Neural crest cell (in vitro differentiated cells): ENCODE results near the gene HCFC1R1. TPM values are rescaled to one million over a fixed set of nuclear protein-coding genes. Genes with fewer than 3 reads are reported as not detected.

ENCODE experiments used
- DNase-seq: peaks from one replicate; pipeline ENCODE4 v3.0.0; 2021; ENCODE audit warnings: low read depth, mixed read lengths, low spot score
- H3K27ac Mint-ChIP-seq: one replicate; pipeline ENCODE4 v1.8.0; 2021; ENCODE audit warnings: mild to moderate bottlenecking, mixed read lengths; ENCODE audit not compliant: unreplicated experiment
- H3K27me3 Mint-ChIP-seq: 2 replicates; pipeline ENCODE4 v1.8.0; 2021; ENCODE audit warnings: low read depth, mild to moderate bottlenecking, mixed read lengths
- H3K36me3 Mint-ChIP-seq: 2 replicates; pipeline ENCODE4 v1.8.0; 2021; ENCODE audit warnings: low read depth, mild to moderate bottlenecking, mixed read lengths
- H3K4me1 Mint-ChIP-seq: 2 replicates; pipeline ENCODE4 v1.8.0; 2021; ENCODE audit warnings: mixed read lengths
- H3K4me3 Mint-ChIP-seq: one replicate; pipeline ENCODE4 v1.8.0; 2021; ENCODE audit warnings: mild to moderate bottlenecking, mixed read lengths
- H3K9me3 Mint-ChIP-seq: 2 replicates; pipeline ENCODE4 v1.8.0; 2021; ENCODE audit warnings: mixed read lengths
- total RNA-seq: library from RNA; stranded (reverse); gene quantifications from 2 replicates; pipeline ENCODE4 v1.2.1, GENCODE V29; 2021
- TF ChIP-seq, protein P1 (sequence below): fragments of 200-600 bp; sonication (generic); conservative IDR thresholded peaks from 2 replicates; pipeline ENCODE4 v1.5.0; 2021; ENCODE audit warnings: antibody characterized with exemption, mild to moderate bottlenecking

The HCFC1R1 gene
- total RNA-seq, 1 donor from 2014 or later, result 23.7 TPM

DNA sequence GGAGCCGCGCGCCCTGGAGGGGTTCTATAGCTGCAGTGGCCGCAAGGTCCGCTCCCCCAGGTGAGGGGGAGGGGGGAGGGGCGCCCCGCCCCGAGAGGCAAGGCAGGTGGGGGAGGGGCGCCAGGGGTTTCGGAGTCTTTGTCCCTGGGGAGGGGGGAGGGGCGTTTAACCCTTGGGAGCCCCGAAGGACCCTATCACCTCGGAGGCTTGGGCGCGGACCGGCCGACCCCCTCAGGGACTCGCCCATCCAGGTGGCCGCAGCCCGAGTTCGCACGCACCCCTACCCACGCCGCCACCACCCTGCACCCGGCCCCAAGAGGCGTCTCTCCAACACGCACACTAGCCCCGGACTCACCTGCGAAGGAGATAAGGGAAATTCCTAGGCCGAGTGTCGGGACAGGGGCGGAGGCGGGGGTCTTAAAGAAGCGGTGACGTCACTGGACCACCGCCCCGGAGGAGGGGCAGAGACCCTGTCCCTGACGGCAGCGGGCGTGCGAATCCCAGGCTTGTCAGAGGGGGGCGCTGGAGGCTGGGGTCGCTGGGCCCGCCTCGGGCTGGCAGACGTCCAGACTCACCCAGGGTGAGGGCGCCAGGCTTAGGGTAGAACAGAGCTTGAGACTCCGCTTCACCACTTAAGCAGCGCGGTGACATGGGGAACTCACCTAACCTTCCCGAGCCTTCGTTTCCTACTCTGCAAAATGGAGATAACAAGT is 5.8 kb downstream of the HCFC1R1 start, which contains the start of gene CLDN6:
Gene CLDN6 (minus strand): TSS at position 390 of the 713 bp plus-strand sequence. CDS start 2,162 bp downstream, outside the sequence.
- Mint-ChIP-seq H3K4me3 (peak within 1 kb of the TSS; percentile 47), H3K36me3 (no peaks in the 10 kb centered on the region), H3K27ac (no peak within 1 kb of the TSS), H3K9me3 (no peaks in the 10 kb centered on the region), H3K4me1 (peaks cover 30% of the 10 kb centered on the region), H3K27me3 (peaks cover 75% of the 10 kb centered on the region)
- TF ChIP-seq, protein P1, sequence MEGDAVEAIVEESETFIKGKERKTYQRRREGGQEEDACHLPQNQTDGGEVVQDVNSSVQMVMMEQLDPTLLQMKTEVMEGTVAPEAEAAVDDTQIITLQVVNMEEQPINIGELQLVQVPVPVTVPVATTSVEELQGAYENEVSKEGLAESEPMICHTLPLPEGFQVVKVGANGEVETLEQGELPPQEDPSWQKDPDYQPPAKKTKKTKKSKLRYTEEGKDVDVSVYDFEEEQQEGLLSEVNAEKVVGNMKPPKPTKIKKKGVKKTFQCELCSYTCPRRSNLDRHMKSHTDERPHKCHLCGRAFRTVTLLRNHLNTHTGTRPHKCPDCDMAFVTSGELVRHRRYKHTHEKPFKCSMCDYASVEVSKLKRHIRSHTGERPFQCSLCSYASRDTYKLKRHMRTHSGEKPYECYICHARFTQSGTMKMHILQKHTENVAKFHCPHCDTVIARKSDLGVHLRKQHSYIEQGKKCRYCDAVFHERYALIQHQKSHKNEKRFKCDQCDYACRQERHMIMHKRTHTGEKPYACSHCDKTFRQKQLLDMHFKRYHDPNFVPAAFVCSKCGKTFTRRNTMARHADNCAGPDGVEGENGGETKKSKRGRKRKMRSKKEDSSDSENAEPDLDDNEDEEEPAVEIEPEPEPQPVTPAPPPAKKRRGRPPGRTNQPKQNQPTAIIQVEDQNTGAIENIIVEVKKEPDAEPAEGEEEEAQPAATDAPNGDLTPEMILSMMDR, result peak; percentile 69
- peak; percentile 66 for DNase-seq

DNA sequence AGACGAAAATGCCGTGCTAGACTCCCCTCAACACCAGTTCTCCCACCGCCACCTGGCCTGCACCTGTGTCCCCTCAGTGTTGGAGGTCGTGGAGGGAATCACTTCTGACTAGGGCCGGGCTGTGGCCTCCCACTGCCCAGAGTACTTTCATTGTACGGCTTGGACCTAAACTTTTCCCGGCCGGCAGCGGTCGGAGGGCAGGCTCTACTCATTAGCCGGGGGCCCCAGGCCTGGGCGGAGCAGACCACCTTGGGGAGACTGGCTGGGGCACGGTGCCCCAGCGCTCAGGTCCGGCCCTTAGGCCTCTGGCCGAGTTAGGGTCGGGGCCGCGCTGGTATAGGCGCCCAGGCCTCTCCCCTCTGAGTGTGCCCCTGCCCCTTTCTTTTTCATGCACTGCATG is 6.4 kb downstream of the HCFC1R1 start:
- no peaks in the 10 kb centered on the region for H3K36me3 Mint-ChIP-seq
- TF ChIP-seq, protein P1, result no peak
- no peak overlapping the region for H3K4me3 Mint-ChIP-seq
- H3K27ac Mint-ChIP-seq, result no peak overlapping the region
- peaks cover 81% of the 10 kb centered on the region for H3K27me3 Mint-ChIP-seq
- peaks cover 24% of the 10 kb centered on the region for H3K4me1 Mint-ChIP-seq
- DNase-seq, result no peak
- no peaks in the 10 kb centered on the region for H3K9me3 Mint-ChIP-seq

DNA sequence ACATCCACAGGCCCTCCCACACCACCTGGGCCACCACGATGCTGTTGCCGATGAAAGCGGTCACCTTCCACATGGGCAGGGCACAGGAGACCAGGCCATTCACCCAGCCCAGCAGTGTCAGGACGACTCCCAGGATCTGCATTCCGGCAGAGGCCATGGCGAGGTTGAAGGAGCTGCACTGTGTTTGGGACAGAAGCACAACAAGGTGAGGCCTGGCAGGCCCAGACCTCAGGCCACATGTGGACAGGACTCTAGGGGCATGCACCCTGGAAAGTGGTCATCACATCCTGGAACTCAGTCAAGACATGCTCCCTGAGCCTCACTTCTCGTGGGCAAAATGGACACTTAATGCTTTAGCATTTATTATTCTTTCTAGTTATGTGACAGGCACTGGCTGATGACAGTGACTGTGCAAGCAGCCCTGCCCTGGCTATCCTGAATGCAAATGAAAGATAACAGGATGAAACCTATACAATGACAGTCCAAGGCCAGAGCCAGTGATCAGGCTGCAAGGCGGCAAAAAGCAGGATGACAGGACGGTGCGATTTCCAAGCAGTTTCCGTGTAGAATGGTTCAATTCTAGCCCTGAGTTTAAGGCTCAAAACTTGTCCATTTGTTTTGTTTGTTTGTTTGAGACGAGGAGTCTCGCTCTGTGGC is 7.7 kb downstream of the HCFC1R1 start:
- H3K36me3 Mint-ChIP-seq, result no peaks in the 10 kb centered on the region
- H3K27me3 Mint-ChIP-seq, result peaks cover 89% of the 10 kb centered on the region
- H3K4me3 Mint-ChIP-seq, result peak overlapping the region; percentile 58
- peaks cover 11% of the 10 kb centered on the region for H3K4me1 Mint-ChIP-seq
- no peak overlapping the region for H3K27ac Mint-ChIP-seq
- H3K9me3 Mint-ChIP-seq, result no peaks in the 10 kb centered on the region
- DNase-seq, result no peak
- TF ChIP-seq, protein P1, result no peak

DNA sequence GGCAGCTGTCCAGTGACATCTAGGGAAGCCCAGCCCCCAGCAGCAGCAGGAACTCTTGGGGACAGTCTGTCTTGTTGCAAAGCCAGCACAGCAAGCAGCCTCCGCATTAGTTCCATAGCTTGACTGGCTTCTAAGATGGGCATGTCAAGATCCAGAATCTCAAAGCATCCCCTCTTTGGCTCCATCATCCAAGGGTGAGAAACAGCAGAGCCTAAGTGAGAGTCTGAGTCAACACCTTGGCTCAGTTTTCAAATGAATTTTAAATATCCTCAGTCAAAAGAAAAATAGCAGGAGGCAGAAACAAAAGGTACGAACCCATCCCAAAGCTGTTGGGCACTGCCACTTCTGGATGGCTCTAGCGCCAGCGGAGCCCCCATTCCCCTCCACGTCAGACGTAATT is 8.8 kb downstream of the HCFC1R1 start:
- H3K9me3 Mint-ChIP-seq, result no peaks in the 10 kb centered on the region
- H3K4me1 Mint-ChIP-seq, result peaks cover 6% of the 10 kb centered on the region
- peak overlapping the region; percentile 45 for H3K4me3 Mint-ChIP-seq
- no peak for DNase-seq
- TF ChIP-seq, protein P1, result no peak
- H3K27ac Mint-ChIP-seq, result no peak overlapping the region
- peaks cover 95% of the 10 kb centered on the region for H3K27me3 Mint-ChIP-seq
- no peaks in the 10 kb centered on the region for H3K36me3 Mint-ChIP-seq

DNA sequence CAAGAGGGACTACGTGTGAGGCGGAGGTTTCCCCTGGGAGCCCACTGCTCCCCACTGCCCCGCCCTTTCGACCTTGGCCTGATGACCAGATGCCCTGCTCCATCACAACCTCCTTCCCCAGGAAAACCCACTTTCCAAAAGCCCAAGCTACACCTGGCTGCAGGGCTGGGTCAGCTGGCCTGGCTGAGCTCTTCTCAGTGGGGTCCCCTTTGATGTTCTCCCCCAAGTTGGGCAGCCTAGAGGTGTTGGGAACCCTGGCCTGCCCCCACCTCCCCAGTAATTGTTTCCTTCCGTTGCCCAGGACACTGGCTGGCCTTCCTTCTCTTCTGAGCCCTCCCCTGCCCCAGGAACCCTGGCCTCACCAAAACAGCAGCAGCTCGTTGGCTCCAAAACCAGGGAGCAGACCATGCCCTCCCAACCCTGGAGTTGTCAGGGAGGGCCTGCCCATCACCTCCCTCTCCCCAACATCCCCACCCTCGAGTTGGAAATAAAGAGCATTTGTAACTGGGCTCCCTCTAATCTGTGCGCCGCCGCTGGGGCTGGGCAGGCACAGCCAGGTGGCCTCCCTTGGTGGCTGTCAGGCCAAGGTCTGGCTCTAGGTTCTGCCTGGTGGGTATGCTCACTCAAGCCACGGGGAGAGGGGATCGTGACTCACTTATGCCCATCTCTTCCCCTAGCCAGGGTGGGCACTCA is 9.6 kb downstream of the HCFC1R1 start:
- Mint-ChIP-seq H3K9me3 (no peaks in the 10 kb centered on the region), H3K4me1 (peaks cover 4% of the 10 kb centered on the region), H3K27ac (no peak overlapping the region), H3K4me3 (no peak overlapping the region), H3K36me3 (no peaks in the 10 kb centered on the region), H3K27me3 (peaks cover 96% of the 10 kb centered on the region)
- TF ChIP-seq, protein P1, result no peak
- DNase-seq, result no peak
